Colonic mucosa (tissue), 4 donors: Measurements from ENCODE around the gene PTPRN2. TPM values are rescaled to one million over a fixed set of nuclear protein-coding genes. Genes with fewer than 3 reads are reported as not detected.

ENCODE experiments used
- DNase-seq: peaks from one replicate; pipeline ENCODE4 v3.0.0-alpha.2; 2020
- H3K27ac ChIP-seq: fragments of 200-600 bp; one replicate; pipeline ENCODE4 v1.8.0; 2021
- H3K27me3 ChIP-seq: fragments of 200-600 bp; one replicate; pipeline ENCODE4 v1.8.0; 2021
- H3K36me3 ChIP-seq: fragments of 200-600 bp; one replicate; pipeline ENCODE4 v1.8.0; 2021
- H3K4me1 ChIP-seq: fragments of 200-600 bp; one replicate; pipeline ENCODE4 v1.8.0; 2021; ENCODE audit warnings: mild to moderate bottlenecking
- H3K4me3 ChIP-seq: fragments of 200-600 bp; one replicate; pipeline ENCODE4 v1.8.0; 2021
- H3K9ac ChIP-seq, 2 donors: one replicate each; pipeline ENCODE4 v1.7.0; 2013; ENCODE audit warnings: control low read depth in 2 of 2, low read depth in 2 of 2, low read length in 2 of 2
- H3K9me3 ChIP-seq: fragments of 200-600 bp; one replicate; pipeline ENCODE4 v1.8.0; 2021
- intact Hi-C: fragments of 100-400 bp; cut with DNase I; formaldehyde crosslinking; loops from one replicate; pipeline ENCODE4 v1.14.1; 2022
- total RNA-seq, 2 donors: library from RNA; stranded (reverse); fragmentation: NEBNext Ultra II Directional in 1 of 2; extraction: Animal tissue kit (Norgen Biotek cat#: 25700) in 1 of 2; gene quantifications; one replicate each; pipeline ENCODE4 v1.2.1, GENCODE V29; 2021
- TF ChIP-seq, protein P1 (sequence below): fragments of 200-600 bp; IDR thresholded peaks from one replicate; pipeline ENCODE4 v1.8.0; 2022; ENCODE audit warnings: antibody characterized with exemption, mild to moderate bottlenecking
- donor health status: healthy.
- donor health status: DM: no; HTN: no; CAD: no.
- donor health status: DM: no; HTN: no; CAD: no.

The PTPRN2 gene
- total RNA-seq, 2 donors from 2014 or later = 14.7 to 21.6 TPM

DNA sequence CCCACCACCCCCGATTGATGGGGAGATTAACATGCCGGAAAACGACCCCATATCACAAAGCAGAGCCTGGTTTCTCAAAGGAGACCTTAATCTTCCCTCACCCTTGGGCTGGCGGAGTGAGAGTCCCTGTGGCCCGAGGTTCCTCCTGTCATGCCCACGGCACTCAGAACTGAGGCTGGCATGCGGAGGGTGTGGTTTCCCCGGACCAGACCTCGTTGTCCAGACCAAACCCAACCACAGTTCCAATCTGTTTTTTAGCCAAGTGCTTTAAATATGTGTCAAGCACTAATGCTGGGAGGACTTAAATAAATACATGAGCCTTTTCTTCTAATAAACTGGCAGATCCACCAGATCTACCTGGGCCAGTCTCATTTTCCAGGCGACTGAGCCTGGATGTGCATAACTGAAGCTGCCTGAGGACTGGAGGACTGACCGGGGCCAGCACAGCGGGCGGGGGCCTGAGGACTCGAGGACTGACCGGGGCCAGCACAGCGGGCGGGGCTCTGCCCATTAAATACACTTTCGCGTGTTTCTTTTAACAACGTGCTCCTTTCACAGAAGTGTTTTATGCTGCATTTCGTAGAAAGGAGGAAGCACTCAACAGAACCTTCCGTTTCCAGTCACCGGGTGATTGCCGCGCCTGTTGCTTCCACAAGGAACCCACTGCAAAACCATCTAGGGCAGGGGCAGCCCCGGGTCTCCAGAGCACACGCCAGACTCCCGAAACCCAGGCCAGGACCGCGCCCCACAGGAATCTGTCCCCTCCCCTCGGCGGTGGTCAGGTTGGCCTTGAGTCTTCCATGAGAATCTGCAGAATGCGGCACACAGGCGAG, 334.6 kb downstream of the PTPRN2 start:
- Histone ChIP-seq H3K36me3 (no peaks in the 10 kb centered on the region), H3K4me3 (no peak overlapping the region), H3K27me3 (no peaks in the 10 kb centered on the region), H3K4me1 (no peaks in the 10 kb centered on the region), H3K27ac (no peak overlapping the region), H3K9me3 (no peaks in the 10 kb centered on the region), H3K9ac (no peak overlapping the region)
- TF ChIP-seq, protein P1, sequence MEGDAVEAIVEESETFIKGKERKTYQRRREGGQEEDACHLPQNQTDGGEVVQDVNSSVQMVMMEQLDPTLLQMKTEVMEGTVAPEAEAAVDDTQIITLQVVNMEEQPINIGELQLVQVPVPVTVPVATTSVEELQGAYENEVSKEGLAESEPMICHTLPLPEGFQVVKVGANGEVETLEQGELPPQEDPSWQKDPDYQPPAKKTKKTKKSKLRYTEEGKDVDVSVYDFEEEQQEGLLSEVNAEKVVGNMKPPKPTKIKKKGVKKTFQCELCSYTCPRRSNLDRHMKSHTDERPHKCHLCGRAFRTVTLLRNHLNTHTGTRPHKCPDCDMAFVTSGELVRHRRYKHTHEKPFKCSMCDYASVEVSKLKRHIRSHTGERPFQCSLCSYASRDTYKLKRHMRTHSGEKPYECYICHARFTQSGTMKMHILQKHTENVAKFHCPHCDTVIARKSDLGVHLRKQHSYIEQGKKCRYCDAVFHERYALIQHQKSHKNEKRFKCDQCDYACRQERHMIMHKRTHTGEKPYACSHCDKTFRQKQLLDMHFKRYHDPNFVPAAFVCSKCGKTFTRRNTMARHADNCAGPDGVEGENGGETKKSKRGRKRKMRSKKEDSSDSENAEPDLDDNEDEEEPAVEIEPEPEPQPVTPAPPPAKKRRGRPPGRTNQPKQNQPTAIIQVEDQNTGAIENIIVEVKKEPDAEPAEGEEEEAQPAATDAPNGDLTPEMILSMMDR = no peak
- no peak for DNase-seq
- intact Hi-C loops = no loop called here

DNA sequence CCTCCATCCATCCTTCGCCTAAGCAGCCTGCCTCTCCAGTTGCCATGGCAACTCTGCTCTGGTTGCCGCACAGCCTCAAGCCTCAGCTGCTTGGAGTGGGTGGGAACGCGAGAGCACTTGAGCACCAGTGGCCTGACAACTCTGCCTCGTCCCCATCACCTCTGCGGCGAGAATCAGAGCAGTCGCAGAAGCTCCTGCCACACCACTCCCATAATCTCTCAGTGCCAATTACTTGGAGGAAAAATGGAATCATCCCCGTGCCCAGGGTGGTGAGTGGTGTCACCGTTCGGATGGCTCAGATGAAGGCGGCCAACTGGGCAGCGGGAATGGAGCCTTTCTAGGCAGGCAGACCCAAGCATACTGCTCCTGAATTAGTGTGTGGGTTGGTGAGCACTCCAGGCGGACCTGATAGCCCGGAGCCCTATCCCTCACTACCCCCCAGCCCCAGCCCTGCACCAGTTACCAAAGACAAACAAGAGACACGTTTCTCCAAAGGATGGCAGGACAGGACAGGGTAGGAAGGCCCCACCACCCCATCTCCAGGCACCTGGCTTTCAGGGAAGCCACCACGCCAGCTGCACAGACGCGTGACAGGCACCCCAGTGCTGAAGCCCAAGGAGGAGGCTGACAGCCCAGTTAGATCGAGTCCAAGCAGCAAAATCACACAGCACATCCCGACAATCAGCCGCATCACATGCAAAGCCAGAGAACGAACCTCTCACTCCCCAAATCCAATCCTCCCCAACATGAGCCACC, 335.4 kb downstream of the PTPRN2 start:
- no peak overlapping the region for H3K9ac ChIP-seq

DNA sequence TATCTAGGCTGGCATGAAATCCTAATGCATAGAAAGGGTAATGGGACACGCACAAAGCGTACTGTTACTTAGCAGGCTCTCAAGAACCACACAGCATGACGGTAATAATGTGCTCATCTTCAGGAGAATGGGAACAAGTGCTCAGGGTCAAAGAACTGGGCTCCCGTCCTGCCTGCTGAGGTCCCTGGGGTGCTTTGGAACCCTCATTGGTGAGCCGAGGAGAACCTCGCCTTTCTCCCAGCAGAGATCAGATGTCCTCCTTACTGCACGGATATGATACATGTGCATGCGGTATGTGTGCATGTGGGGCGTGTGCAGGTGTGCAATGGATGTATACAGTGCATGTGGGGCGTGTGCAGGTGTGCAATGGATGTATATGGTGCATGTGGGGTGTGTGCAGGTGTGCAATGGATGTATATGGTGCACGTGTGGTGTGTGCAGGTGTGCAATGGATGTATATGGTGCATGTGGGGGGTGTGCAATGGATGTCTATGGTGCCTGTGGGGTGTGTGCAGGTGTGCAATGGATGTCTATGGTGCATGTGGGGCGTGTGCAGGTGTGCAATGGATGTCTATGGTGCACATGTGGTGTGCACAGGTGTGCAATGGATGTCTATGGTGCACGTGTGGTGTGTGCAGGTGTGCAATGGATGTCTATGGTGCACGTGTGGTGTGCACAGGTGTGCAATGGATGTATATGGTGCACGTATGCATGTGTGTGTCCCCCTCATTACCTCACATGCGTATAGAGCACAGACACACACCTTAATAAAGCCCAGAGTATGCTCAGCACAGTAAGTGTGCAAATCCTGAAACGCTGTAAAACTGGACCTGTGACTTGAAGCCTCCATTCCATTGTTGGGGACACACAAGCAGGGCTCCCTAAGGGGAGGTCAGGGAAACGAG, 336.3 kb downstream of the PTPRN2 start:
- DNase-seq = no peak
- Histone ChIP-seq H3K9ac (no peak overlapping the region), H3K36me3 (no peaks in the 10 kb centered on the region), H3K27ac (no peak overlapping the region), H3K27me3 (no peaks in the 10 kb centered on the region), H3K4me3 (no peak overlapping the region), H3K9me3 (no peaks in the 10 kb centered on the region), H3K4me1 (no peaks in the 10 kb centered on the region)
- intact Hi-C loops = no loop called here
- TF ChIP-seq, protein P1 = no peak

More for the DNA sequence above, 335.4 kb downstream of the PTPRN2 start:
- H3K27me3 ChIP-seq = no peaks in the 10 kb centered on the region
- TF ChIP-seq, protein P1 = no peak
- no peaks in the 10 kb centered on the region for H3K36me3 ChIP-seq
- intact Hi-C loops = no loop called here
- no peak overlapping the region for H3K27ac ChIP-seq
- H3K4me3 ChIP-seq = no peak overlapping the region
- no peaks in the 10 kb centered on the region for H3K9me3 ChIP-seq
- no peaks in the 10 kb centered on the region for H3K4me1 ChIP-seq
- no peak for DNase-seq

DNA sequence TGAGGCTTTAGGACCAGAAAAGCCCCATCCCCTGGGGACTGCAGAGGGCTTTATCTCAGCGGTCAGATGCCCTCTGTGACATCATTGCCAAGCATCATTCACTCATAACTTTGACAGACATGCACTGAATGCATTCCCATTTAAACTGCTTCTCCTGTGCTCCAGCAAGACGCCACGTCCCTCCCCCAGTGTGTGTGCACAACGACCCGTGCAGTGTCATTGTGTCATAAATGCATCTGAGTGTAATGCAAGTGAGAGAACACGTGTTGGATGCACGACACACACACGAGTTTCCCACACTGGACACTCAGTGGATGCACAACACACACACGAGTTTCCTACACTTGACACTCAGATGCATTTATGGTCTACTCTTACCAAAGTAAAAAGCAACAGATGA, 337.9 kb downstream of the PTPRN2 start:
- Histone ChIP-seq H3K27ac (no peak overlapping the region), H3K9ac (no peak overlapping the region), H3K9me3 (no peaks in the 10 kb centered on the region), H3K27me3 (no peaks in the 10 kb centered on the region), H3K36me3 (no peaks in the 10 kb centered on the region), H3K4me1 (no peaks in the 10 kb centered on the region), H3K4me3 (no peak overlapping the region)
- intact Hi-C loops = no loop called here
- TF ChIP-seq, protein P1 = no peak
- no peak for DNase-seq

DNA sequence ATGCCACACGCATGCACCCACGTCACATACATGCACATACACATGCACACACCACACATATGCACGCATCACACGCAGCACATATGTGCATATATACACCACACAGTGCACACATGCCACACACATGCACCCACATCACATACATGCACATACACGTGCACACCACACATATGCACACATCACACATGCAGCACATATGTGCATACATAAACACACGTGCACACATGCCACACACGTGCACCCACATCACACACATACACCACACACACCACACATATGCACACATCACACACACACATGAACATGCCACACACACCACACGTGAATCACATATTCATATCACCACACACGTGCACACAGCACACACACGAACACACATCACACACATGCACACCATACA, 338.8 kb downstream of the PTPRN2 start:
- Histone ChIP-seq H3K9me3 (no peaks in the 10 kb centered on the region), H3K4me1 (no peaks in the 10 kb centered on the region), H3K36me3 (no peaks in the 10 kb centered on the region), H3K4me3 (no peak overlapping the region), H3K9ac (no peak overlapping the region), H3K27ac (no peak overlapping the region), H3K27me3 (no peaks in the 10 kb centered on the region)
- intact Hi-C loops = no loop called here
- DNase-seq = no peak
- TF ChIP-seq, protein P1 = no peak
